ENCODE measurements around the gene CENPU. TPM values are rescaled to one million over a fixed set of nuclear protein-coding genes. Genes with fewer than 3 reads are reported as not detected.

CENPU gene
- total RNA-seq, 4 donors from 2014 or later: 0.34 to 1.3 (median 0.74) TPM

- 83% methylated on average over 5 of the region's 5 CpGs for WGBS
- H3K9me3 ChIP-seq: no peaks in the 10 kb centered on the region
- DNase-seq (ENCODE audit: extremely low spot score): no peak
- peaks cover 11 to 18% (median 18%) of the 10 kb centered on the region in 4 donors for H3K4me1 ChIP-seq
- no peak overlapping the region for H3K4me3 ChIP-seq
- intact Hi-C loops (cut with DNase I): loop anchor here (5.0 kb wide), 1 partner anchor 78 kb away; no protein-coding TSS in a partner anchor
- no peak for TF ChIP-seq EP300 (IDR thresholded peaks at IDR 0.05)
- TF ChIP-seq CTCF (IDR thresholded peaks at IDR 0.05): no peak
- no peak for TF ChIP-seq POLR2AphosphoS5 (IDR thresholded peaks at IDR 0.05)
- no peak for TF ChIP-seq POLR2A (IDR thresholded peaks at IDR 0.05; ENCODE audit: low read depth)
- no peak overlapping the region for H3K27ac ChIP-seq (replicated peaks in 1 of 4)
- no peaks in the 10 kb centered on the region for H3K36me3 ChIP-seq
- H3K27me3 ChIP-seq: peaks cover 0 to 4% (median 0%) of the 10 kb centered on the region in 4 donors
Observed at GRCh38 chr4:184729946-184730345, 4.0 kb downstream of the CENPU start.

GRCh38 chr4:184728858-184729257 lies 5.0 kb downstream of the CENPU start:
- H3K27ac ChIP-seq (replicated peaks in 1 of 4): no peak overlapping the region
- H3K4me3 ChIP-seq: no peak overlapping the region
- no peak for TF ChIP-seq CTCF (IDR thresholded peaks at IDR 0.05)
- TF ChIP-seq EP300 (IDR thresholded peaks at IDR 0.05): no peak
- no peak for TF ChIP-seq POLR2AphosphoS5 (IDR thresholded peaks at IDR 0.05)
- TF ChIP-seq POLR2A (IDR thresholded peaks at IDR 0.05; ENCODE audit: low read depth): no peak
- no peaks in the 10 kb centered on the region for H3K9me3 ChIP-seq
- DNase-seq (ENCODE audit: extremely low spot score): no peak
- 90% methylated on average over 2 of the region's 2 CpGs for WGBS
- no peaks in the 10 kb centered on the region for H3K36me3 ChIP-seq
- peaks cover 11 to 17% (median 11%) of the 10 kb centered on the region in 4 donors for H3K4me1 ChIP-seq
- H3K27me3 ChIP-seq: peaks cover 0 to 4% (median 0%) of the 10 kb centered on the region in 4 donors
- intact Hi-C loops (cut with DNase I): no loop called here

- DNase-seq (ENCODE audit: extremely low spot score): no peak
- intact Hi-C loops (cut with DNase I): no loop called here
- TF ChIP-seq CTCF (IDR thresholded peaks at IDR 0.05) (no peak), EP300 (IDR thresholded peaks at IDR 0.05) (no peak), POLR2A (IDR thresholded peaks at IDR 0.05; ENCODE audit: low read depth) (no peak), POLR2AphosphoS5 (IDR thresholded peaks at IDR 0.05) (no peak)
- Histone ChIP-seq H3K27ac (replicated peaks in 1 of 4) (no peak overlapping the region), H3K9me3 (no peaks in the 10 kb centered on the region), H3K27me3 (no peaks in the 10 kb centered on the region), H3K4me1 (peaks cover 0 to 9% (median 0%) of the 10 kb centered on the region in 4 donors), H3K4me3 (no peak overlapping the region), H3K36me3 (no peaks in the 10 kb centered on the region)
- WGBS: 86% methylated on average over 3 of the region's 3 CpGs
Observed at GRCh38 chr4:184727430-184727829, 6.5 kb downstream of the CENPU start.

GRCh38 chr4:184722798-184723197 lies 11.1 kb downstream of the CENPU start:
- H3K4me3 ChIP-seq: no peak overlapping the region
- no peaks in the 10 kb centered on the region for H3K36me3 ChIP-seq
- no peaks in the 10 kb centered on the region for H3K27me3 ChIP-seq
- intact Hi-C loops (cut with DNase I): no loop called here
- no peak overlapping the region for H3K27ac ChIP-seq (replicated peaks in 1 of 4)
- WGBS: 79% methylated on average over 1 of the region's 1 CpG
- TF ChIP-seq CTCF (IDR thresholded peaks at IDR 0.05) (no peak), POLR2A (IDR thresholded peaks at IDR 0.05; ENCODE audit: low read depth) (no peak), EP300 (IDR thresholded peaks at IDR 0.05) (no peak), POLR2AphosphoS5 (IDR thresholded peaks at IDR 0.05) (no peak)
- peaks cover 0 to 11% (median 0%) of the 10 kb centered on the region in 4 donors for H3K9me3 ChIP-seq
- DNase-seq (ENCODE audit: extremely low spot score): no peak
- H3K4me1 ChIP-seq: no peaks in the 10 kb centered on the region

- Histone ChIP-seq H3K9me3 (peaks cover 0 to 11% (median 0%) of the 10 kb centered on the region in 4 donors), H3K36me3 (no peaks in the 10 kb centered on the region), H3K27me3 (no peaks in the 10 kb centered on the region), H3K27ac (replicated peaks in 1 of 4) (no peak overlapping the region), H3K4me1 (no peaks in the 10 kb centered on the region), H3K4me3 (no peak overlapping the region)
- no peak for TF ChIP-seq POLR2AphosphoS5 (IDR thresholded peaks at IDR 0.05)
- TF ChIP-seq POLR2A (IDR thresholded peaks at IDR 0.05; ENCODE audit: low read depth): no peak
- TF ChIP-seq CTCF (IDR thresholded peaks at IDR 0.05): no peak
- TF ChIP-seq EP300 (IDR thresholded peaks at IDR 0.05): no peak
- intact Hi-C loops (cut with DNase I): no loop called here
- DNase-seq (ENCODE audit: extremely low spot score): no peak
Observed at GRCh38 chr4:184721254-184721653, 12.6 kb downstream of the CENPU start.

Data from esophagus muscularis mucosa (tissue), 4 donors.